ENCODE data around the gene IL17F. TPM values are rescaled to one million over a fixed set of nuclear protein-coding genes. Genes with fewer than 3 reads are reported as not detected.

The IL17F gene
- total RNA-seq, 1 experiment from 2014 or later, result not detected

- DNase-seq (ENCODE audit: low read depth, low spot score), result no peak
- BruUV-seq (replicated peaks), result no TSS peak
- H3K4me3 ChIP-seq (ENCODE audit: low read depth in 2 of 2, low read length in 2 of 2), result peak overlapping the region; percentile 84 to 93
- no peaks in the 10 kb centered on the region for H3K9me3 ChIP-seq (ENCODE audit: control insufficient read depth, insufficient read depth, low read depth, low read length)
- intact Hi-C loops (cut with micrococcal nuclease; ENCODE audit: unreplicated experiment), result loop anchor here (10.0 kb wide), 1 partner anchor 382 kb away; no protein-coding TSS in a partner anchor
- ChIA-PET POLR2A (interaction anchor here (0.6 kb wide), 1 partner anchor 44 kb away, joined by 5 read pairs; no protein-coding TSS in a partner anchor), CTCF (interaction anchor here (0.6 kb wide), 1 partner anchor 120 kb away, joined by 3 read pairs; no protein-coding TSS in a partner anchor)
- peaks cover 47% of the 10 kb centered on the region for H3K36me3 ChIP-seq (ENCODE audit: control insufficient read depth, insufficient read depth, low read length)
- H3K27me3 ChIP-seq (ENCODE audit: control insufficient read depth, insufficient read depth, low read length), result no peaks in the 10 kb centered on the region
- in situ Hi-C loops (cut with HindIII; ENCODE audit: low pct_unique_long_range_greater_than_20kb, low sequenced_read_pairs), result loop anchor here (10.0 kb wide), 1 partner anchor 122 kb away; no protein-coding TSS in a partner anchor
- peak overlapping the region; percentile 91 for H3K27ac ChIP-seq (ENCODE audit: low read length)
- no peak for ATAC-seq
- TF ChIP-seq REST (IDR thresholded peaks at IDR 0.05; ENCODE audit: insufficient read depth in 1 of 2, low read depth in 2 of 2, low read length in 1 of 2) (no peak), SIN3A (IDR thresholded peaks at IDR 0.05; ENCODE audit: borderline replicate concordance, insufficient read depth, low read depth, low read length) (no peak), CTCF (IDR thresholded peaks at IDR 0.05) (no peak), POLR2AphosphoS5 (IDR thresholded peaks at IDR 0.05; ENCODE audit: low read depth, low read length) (no peak), TCF7L2 (IDR thresholded peaks at IDR 0.05; ENCODE audit: low read depth, low read length) (no peak)
- H3K4me1 ChIP-seq (ENCODE audit: control insufficient read depth, insufficient read depth, low read length), result peaks cover 15% of the 10 kb centered on the region
These were observed 38.8 kb upstream of the IL17F start for GRCh38 chr6:52283111-52283510.

- BruUV-seq (replicated peaks), result no TSS peak
- H3K4me1 ChIP-seq (ENCODE audit: control insufficient read depth, insufficient read depth, low read length), result no peaks in the 10 kb centered on the region
- DNase-seq (ENCODE audit: low read depth, low spot score) (no peak), ATAC-seq (no peak)
- no peaks in the 10 kb centered on the region for H3K9me3 ChIP-seq (ENCODE audit: control insufficient read depth, insufficient read depth, low read depth, low read length)
- intact Hi-C loops (cut with micrococcal nuclease; ENCODE audit: unreplicated experiment) (no loop called here), in situ Hi-C loops (cut with HindIII; ENCODE audit: low pct_unique_long_range_greater_than_20kb, low sequenced_read_pairs) (no loop called here)
- ChIA-PET POLR2A (no interaction called here), CTCF (no interaction called here)
- H3K27me3 ChIP-seq (ENCODE audit: control insufficient read depth, insufficient read depth, low read length), result no peaks in the 10 kb centered on the region
- H3K27ac ChIP-seq (ENCODE audit: low read length), result no peak overlapping the region
- H3K36me3 ChIP-seq (ENCODE audit: control insufficient read depth, insufficient read depth, low read length), result peaks cover 63% of the 10 kb centered on the region
- no peak overlapping the region for H3K4me3 ChIP-seq (ENCODE audit: low read depth in 2 of 2, low read length in 2 of 2)
- TF ChIP-seq POLR2AphosphoS5 (IDR thresholded peaks at IDR 0.05; ENCODE audit: low read depth, low read length) (no peak), TCF7L2 (IDR thresholded peaks at IDR 0.05; ENCODE audit: low read depth, low read length) (no peak), SIN3A (IDR thresholded peaks at IDR 0.05; ENCODE audit: borderline replicate concordance, insufficient read depth, low read depth, low read length) (no peak), CTCF (IDR thresholded peaks at IDR 0.05) (no peak), REST (IDR thresholded peaks at IDR 0.05; ENCODE audit: insufficient read depth in 1 of 2, low read depth in 2 of 2, low read length in 1 of 2) (no peak)
These were observed 31.8 kb upstream of the IL17F start for GRCh38 chr6:52276130-52276529.

All from Panc1 (cell line).